Loucy (cell line): Measurements from ENCODE around the gene CNTNAP2.

ENCODE experiments used
- H2AFZ ChIP-seq: fragments of 200-600 bp; sonication (generic); 2 replicates; pipeline ENCODE4 v1.6.0; 2016; ENCODE audit warnings: antibody characterized with exemption, mild to moderate bottlenecking, low read length, moderate library complexity
- H3F3A ChIP-seq: fragments of 200-600 bp; 2 replicates; pipeline ENCODE4 v1.6.0; 2016; ENCODE audit warnings: antibody characterized with exemption, low read depth, mild to moderate bottlenecking
- H3K27me3 ChIP-seq: fragments of 200-600 bp; sonication (generic); 2 replicates; pipeline ENCODE4 v1.6.1; 2014; ENCODE audit warnings: low read length, mild to moderate bottlenecking; ENCODE audit not compliant: insufficient read depth, poor library complexity, severe bottlenecking
- H3K36me3 ChIP-seq: fragments of 200-600 bp; sonication (generic); 2 replicates; pipeline ENCODE4 v1.6.1; 2016; ENCODE audit warnings: low read length; ENCODE audit not compliant: insufficient read depth
- H3K4me1 ChIP-seq: fragments of 200-600 bp; sonication (generic); 2 replicates; pipeline ENCODE4 v1.5.1; 2014; ENCODE audit warnings: low read length, mild to moderate bottlenecking; ENCODE audit not compliant: insufficient read depth, poor library complexity, severe bottlenecking
- H3K4me2 ChIP-seq: fragments of 200-600 bp; sonication (generic); 2 replicates; pipeline ENCODE4 v1.6.0; 2014; ENCODE audit warnings: antibody characterized with exemption, low read length, low read depth, mild to moderate bottlenecking; ENCODE audit not compliant: poor library complexity, severe bottlenecking
- H3K4me3 ChIP-seq: fragments of 200-600 bp; sonication (generic); 2 replicates; pipeline ENCODE4 v1.5.1; 2014; ENCODE audit warnings: low read length, mild to moderate bottlenecking, mixed read lengths; ENCODE audit not compliant: poor library complexity, severe bottlenecking
- H3K79me2 ChIP-seq: fragments of 200-600 bp; sonication (generic); 2 replicates; pipeline ENCODE4 v1.6.1; 2014; ENCODE audit warnings: low read length; ENCODE audit not compliant: insufficient read depth
- H3K9ac ChIP-seq: fragments of 200-600 bp; sonication (generic); 2 replicates; pipeline ENCODE4 v1.6.0; 2014; ENCODE audit warnings: mild to moderate bottlenecking, low read depth, low read length, moderate library complexity; ENCODE audit not compliant: poor library complexity, severe bottlenecking
- H3K9me2 ChIP-seq: fragments of 200-600 bp; sonication (generic); replicated peaks from 2 replicates; pipeline ENCODE4 v1.6.1; 2016; ENCODE audit warnings: low read depth, low read length, mixed read lengths
- H3K9me3 ChIP-seq: fragments of 200-600 bp; sonication (generic); 2 replicates; pipeline ENCODE4 v1.6.1; 2014; ENCODE audit warnings: mild to moderate bottlenecking, antibody characterized with exemption, low read length, low read depth; ENCODE audit not compliant: insufficient read depth
- H4K20me1 ChIP-seq: fragments of 200-600 bp; sonication (generic); 2 replicates; pipeline ENCODE4 v1.6.0; 2014; ENCODE audit warnings: antibody characterized with exemption, low read length, mild to moderate bottlenecking; ENCODE audit not compliant: insufficient read depth, poor library complexity, severe bottlenecking
- EZH2phosphoT487 ChIP-seq: fragments of 200-600 bp; IDR thresholded peaks from 2 replicates; pipeline ENCODE4 v1.6.1; 2018; ENCODE audit warnings: antibody characterized with exemption, mild to moderate bottlenecking, moderate library complexity, borderline replicate concordance
- TF ChIP-seq, protein P1 (sequence below): fragments of 200-600 bp; sonication (generic); conservative IDR thresholded peaks from 2 replicates; pipeline ENCODE4 v1.5.1; 2014; ENCODE audit warnings: mild to moderate bottlenecking, antibody characterized with exemption, low read length

CNTNAP2 gene

DNA sequence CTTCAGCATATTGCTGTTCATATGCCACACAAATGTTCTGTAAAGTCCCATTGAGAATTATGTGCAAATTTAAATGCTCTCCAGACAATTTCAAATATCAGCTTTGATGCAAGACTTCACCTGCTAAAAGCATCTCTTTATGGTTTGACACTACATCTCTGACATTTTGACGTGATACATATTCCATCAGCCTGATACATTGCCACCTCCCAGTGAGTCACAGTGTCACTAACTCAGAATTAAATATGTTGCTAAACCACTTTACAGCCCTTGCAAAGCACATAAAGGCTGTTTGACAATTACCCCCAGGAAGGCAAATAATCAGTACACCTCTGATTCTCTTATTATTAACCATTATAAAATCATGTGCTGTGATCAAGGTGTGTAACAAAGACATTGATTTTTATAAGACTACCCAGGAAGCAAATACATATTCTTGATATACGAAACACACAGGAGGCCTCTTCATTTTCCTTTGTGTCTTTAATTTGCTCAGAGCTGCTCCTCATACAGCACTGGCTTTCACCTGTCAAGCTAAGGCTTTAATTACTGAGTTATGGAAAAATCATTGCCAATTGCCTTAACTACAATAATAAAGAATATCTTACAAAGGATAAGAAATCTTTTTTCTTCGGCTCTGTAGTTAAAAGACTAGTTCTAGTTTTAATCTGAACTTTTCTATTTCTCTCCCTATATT lies 1926.5 kb downstream of the CNTNAP2 start:
- Histone ChIP-seq H3F3A (no peaks in the 10 kb centered on the region), H4K20me1 (no peaks in the 10 kb centered on the region), H3K79me2 (no peaks in the 10 kb centered on the region), H3K27me3 (no peaks in the 10 kb centered on the region), H3K9me3 (peaks cover 3% of the 10 kb centered on the region; the same call in 1 of the 2 replicates), H3K4me2 (no peak overlapping the region), H2AFZ (no peak overlapping the region), H3K4me1 (no peaks in the 10 kb centered on the region), H3K36me3 (no peaks in the 10 kb centered on the region), H3K4me3 (no peak overlapping the region), H3K9ac (no peak overlapping the region), H3K9me2 (no peaks in the 10 kb centered on the region)
- TF ChIP-seq, protein P1, sequence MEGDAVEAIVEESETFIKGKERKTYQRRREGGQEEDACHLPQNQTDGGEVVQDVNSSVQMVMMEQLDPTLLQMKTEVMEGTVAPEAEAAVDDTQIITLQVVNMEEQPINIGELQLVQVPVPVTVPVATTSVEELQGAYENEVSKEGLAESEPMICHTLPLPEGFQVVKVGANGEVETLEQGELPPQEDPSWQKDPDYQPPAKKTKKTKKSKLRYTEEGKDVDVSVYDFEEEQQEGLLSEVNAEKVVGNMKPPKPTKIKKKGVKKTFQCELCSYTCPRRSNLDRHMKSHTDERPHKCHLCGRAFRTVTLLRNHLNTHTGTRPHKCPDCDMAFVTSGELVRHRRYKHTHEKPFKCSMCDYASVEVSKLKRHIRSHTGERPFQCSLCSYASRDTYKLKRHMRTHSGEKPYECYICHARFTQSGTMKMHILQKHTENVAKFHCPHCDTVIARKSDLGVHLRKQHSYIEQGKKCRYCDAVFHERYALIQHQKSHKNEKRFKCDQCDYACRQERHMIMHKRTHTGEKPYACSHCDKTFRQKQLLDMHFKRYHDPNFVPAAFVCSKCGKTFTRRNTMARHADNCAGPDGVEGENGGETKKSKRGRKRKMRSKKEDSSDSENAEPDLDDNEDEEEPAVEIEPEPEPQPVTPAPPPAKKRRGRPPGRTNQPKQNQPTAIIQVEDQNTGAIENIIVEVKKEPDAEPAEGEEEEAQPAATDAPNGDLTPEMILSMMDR, result no peak
- TF ChIP-seq EZH2phosphoT487, result no peak

DNA sequence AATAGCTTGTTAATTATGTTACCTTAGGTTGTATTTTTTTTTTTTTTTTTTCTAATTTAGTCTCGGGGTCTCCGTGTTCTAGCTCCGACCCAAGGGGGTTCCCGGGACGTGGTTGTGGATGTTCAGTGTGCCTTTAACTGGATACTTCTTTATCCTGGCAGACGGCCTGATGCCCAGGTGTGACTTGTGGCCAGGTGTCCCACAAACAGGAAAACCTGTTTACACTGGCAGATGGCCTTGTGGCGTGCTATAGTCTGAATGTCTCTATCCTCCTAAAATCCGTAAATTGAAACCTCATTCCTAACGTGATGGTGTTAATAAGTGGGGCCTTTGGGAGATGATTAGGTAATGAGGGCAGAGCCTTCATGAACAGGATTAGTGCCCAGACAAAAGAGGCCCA lies 1927.6 kb downstream of the CNTNAP2 start:
- H3K9me2 ChIP-seq, result no peaks in the 10 kb centered on the region
- TF ChIP-seq, protein P1, result no peak
- TF ChIP-seq EZH2phosphoT487, result no peak
- no peaks in the 10 kb centered on the region for H3K27me3 ChIP-seq
- no peak overlapping the region for H3K4me3 ChIP-seq
- no peaks in the 10 kb centered on the region for H3K4me1 ChIP-seq
- no peak overlapping the region for H3K9ac ChIP-seq
- no peaks in the 10 kb centered on the region for H3K36me3 ChIP-seq
- H3K9me3 ChIP-seq, result peaks cover 3% of the 10 kb centered on the region; the same call in 1 of the 2 replicates
- H2AFZ ChIP-seq, result no peak overlapping the region
- no peaks in the 10 kb centered on the region for H3K79me2 ChIP-seq
- H4K20me1 ChIP-seq, result no peaks in the 10 kb centered on the region
- no peak overlapping the region for H3K4me2 ChIP-seq
- H3F3A ChIP-seq, result no peaks in the 10 kb centered on the region

DNA sequence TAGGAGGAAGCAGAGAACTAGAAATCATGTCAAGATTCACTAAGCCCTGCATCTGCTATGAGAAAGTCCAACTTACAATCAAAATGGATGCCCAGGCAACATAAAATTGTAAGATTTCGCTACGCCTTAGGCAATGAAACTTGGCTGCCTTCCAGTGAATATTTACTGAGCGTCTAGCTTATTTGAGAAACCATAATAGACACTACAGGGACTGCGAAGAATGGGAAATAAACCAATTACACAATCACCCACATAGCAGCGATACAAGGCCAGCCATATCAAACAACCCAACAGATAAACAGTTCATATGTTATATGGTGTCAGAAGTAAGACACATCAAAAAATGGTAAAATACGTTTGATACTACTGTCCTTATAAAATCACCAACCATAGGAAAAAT lies 1928.9 kb downstream of the CNTNAP2 start:
- H3K9me2 ChIP-seq, result no peaks in the 10 kb centered on the region
- no peak overlapping the region for H3K9ac ChIP-seq
- H4K20me1 ChIP-seq, result no peaks in the 10 kb centered on the region
- H3K36me3 ChIP-seq, result no peaks in the 10 kb centered on the region
- peaks cover 3% of the 10 kb centered on the region; the same call in 1 of the 2 replicates for H3K9me3 ChIP-seq
- no peak overlapping the region for H3K4me2 ChIP-seq
- TF ChIP-seq, protein P1, result no peak
- TF ChIP-seq EZH2phosphoT487, result no peak
- no peaks in the 10 kb centered on the region for H3K79me2 ChIP-seq
- no peaks in the 10 kb centered on the region for H3K4me1 ChIP-seq
- no peak overlapping the region for H2AFZ ChIP-seq
- no peak overlapping the region for H3K4me3 ChIP-seq
- H3K27me3 ChIP-seq, result no peaks in the 10 kb centered on the region
- H3F3A ChIP-seq, result no peaks in the 10 kb centered on the region
